ENCODE results near the gene NTF4.

DNA sequence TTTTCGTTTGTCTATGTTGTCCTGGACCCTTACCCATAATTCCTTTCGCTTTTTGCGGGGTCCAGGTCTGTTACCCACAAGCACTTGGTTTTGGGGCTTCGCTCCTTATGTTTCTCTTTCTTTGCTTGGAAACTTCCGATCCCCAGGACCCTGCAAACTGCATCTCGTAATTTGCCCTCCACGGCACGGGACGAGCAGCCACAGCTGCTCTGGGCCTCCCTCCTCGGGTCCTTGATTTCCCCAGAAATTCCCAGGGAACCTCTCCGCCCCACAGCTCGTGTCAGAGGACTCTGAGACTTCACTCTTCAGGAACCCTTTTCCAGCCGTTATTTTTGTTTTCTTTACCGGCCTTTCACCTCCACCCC lies 21.2 kb upstream of the NTF4 start:
- TF ChIP-seq, protein P1, sequence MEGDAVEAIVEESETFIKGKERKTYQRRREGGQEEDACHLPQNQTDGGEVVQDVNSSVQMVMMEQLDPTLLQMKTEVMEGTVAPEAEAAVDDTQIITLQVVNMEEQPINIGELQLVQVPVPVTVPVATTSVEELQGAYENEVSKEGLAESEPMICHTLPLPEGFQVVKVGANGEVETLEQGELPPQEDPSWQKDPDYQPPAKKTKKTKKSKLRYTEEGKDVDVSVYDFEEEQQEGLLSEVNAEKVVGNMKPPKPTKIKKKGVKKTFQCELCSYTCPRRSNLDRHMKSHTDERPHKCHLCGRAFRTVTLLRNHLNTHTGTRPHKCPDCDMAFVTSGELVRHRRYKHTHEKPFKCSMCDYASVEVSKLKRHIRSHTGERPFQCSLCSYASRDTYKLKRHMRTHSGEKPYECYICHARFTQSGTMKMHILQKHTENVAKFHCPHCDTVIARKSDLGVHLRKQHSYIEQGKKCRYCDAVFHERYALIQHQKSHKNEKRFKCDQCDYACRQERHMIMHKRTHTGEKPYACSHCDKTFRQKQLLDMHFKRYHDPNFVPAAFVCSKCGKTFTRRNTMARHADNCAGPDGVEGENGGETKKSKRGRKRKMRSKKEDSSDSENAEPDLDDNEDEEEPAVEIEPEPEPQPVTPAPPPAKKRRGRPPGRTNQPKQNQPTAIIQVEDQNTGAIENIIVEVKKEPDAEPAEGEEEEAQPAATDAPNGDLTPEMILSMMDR (IDR thresholded peaks at IDR 0.05; ENCODE audit: insufficient read depth, low read length): no peak
- no peak for TF ChIP-seq GABPA (IDR thresholded peaks at IDR 0.05; ENCODE audit: low read depth)
